Ascending aorta (tissue), 2 donors: ENCODE results near the gene CCDC126. TPM values are rescaled to one million over a fixed set of nuclear protein-coding genes. Genes with fewer than 3 reads are reported as not detected.

Experiments
- DNase-seq, 2 donors: peaks; one replicate each; pipeline ENCODE4 v3.0.0-alpha.2; 2019; ENCODE audit warnings: low spot score in 2 of 2
- H3K27ac ChIP-seq, 2 donors: fragments of 200-600 bp; sonication (generic); one replicate each; pipeline ENCODE4 v1.5.1; 2016 to 2017; ENCODE audit warnings: mild to moderate bottlenecking in 1 of 2
- H3K27me3 ChIP-seq: fragments of 200-600 bp; sonication (generic); one replicate; pipeline ENCODE4 v1.5.1; 2017
- H3K36me3 ChIP-seq, 2 donors: fragments of 200-600 bp; sonication (generic); one replicate each; pipeline ENCODE4 v1.5.1; 2016
- H3K4me1 ChIP-seq, 2 donors: fragments of 200-600 bp; sonication (generic); one replicate each; pipeline ENCODE4 v1.5.1; 2016 to 2017; ENCODE audit warnings: mild to moderate bottlenecking in 1 of 2
- H3K4me3 ChIP-seq, 2 donors: fragments of 200-600 bp; sonication (generic); one replicate each; pipeline ENCODE4 v1.5.1; 2016 to 2017; ENCODE audit warnings: mild to moderate bottlenecking in 1 of 2
- H3K9me3 ChIP-seq, 2 donors: fragments of 200-600 bp; sonication (generic); one replicate each; pipeline ENCODE4 v1.5.1; 2016
- intact Hi-C: fragments of 100-400 bp; cut with DNase I; formaldehyde crosslinking; loops from one replicate; pipeline ENCODE4 v1.15.1; 2023
- total RNA-seq: library from RNA; depleted of rRNA; stranded (reverse); fragments of >200 nt; gene quantifications from one replicate; pipeline ENCODE4 v1.1.0, GENCODE V29; 2016
- TF ChIP-seq, protein P1 (sequence below), 3 experiments: fragments of 200-600 bp in 2 of 3; fragments of 450-650 bp in 1 of 3; sonication (generic) in 2 of 3; IDR thresholded peaks; one replicate each; pipeline ENCODE4 v1.5.1; 2016 to 2019; ENCODE audit warnings: antibody characterized with exemption in 3 of 3, mild to moderate bottlenecking in 1 of 3, moderate library complexity in 1 of 3

CCDC126 gene
- total RNA-seq, 1 donor from 2014 or later: 140 TPM

DNA sequence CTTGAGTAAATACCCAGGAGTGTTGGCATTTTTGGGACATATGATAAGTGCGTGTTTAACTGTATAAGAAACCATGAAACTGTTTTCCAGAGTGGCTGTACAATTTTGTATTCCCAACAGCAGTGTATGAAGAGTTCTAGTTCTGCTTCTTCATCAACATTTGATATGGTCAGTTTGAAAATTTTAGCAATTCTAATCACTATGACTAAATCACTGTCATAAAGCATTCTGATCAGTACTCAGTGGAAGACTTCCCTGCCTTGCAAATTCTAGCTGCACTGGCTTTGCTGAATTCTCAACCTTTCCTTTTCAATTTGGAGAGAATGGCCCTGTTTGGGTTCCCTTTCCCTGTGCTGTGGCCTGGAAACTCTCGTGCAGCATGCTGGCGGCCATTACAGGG is 64.2 kb downstream of the CCDC126 start:
- Histone ChIP-seq H3K36me3 (no peaks in the 10 kb centered on the region), H3K27ac (no peak overlapping the region), H3K27me3 (no peaks in the 10 kb centered on the region), H3K4me3 (no peak overlapping the region), H3K9me3 (peaks cover 0 to 5% of the 10 kb centered on the region in 2 donors), H3K4me1 (no peaks in the 10 kb centered on the region)
- no peak for DNase-seq
- TF ChIP-seq, protein P1, sequence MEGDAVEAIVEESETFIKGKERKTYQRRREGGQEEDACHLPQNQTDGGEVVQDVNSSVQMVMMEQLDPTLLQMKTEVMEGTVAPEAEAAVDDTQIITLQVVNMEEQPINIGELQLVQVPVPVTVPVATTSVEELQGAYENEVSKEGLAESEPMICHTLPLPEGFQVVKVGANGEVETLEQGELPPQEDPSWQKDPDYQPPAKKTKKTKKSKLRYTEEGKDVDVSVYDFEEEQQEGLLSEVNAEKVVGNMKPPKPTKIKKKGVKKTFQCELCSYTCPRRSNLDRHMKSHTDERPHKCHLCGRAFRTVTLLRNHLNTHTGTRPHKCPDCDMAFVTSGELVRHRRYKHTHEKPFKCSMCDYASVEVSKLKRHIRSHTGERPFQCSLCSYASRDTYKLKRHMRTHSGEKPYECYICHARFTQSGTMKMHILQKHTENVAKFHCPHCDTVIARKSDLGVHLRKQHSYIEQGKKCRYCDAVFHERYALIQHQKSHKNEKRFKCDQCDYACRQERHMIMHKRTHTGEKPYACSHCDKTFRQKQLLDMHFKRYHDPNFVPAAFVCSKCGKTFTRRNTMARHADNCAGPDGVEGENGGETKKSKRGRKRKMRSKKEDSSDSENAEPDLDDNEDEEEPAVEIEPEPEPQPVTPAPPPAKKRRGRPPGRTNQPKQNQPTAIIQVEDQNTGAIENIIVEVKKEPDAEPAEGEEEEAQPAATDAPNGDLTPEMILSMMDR (IDR thresholded peaks at IDR 0.05): no peak
- intact Hi-C loops: no loop called here

DNA sequence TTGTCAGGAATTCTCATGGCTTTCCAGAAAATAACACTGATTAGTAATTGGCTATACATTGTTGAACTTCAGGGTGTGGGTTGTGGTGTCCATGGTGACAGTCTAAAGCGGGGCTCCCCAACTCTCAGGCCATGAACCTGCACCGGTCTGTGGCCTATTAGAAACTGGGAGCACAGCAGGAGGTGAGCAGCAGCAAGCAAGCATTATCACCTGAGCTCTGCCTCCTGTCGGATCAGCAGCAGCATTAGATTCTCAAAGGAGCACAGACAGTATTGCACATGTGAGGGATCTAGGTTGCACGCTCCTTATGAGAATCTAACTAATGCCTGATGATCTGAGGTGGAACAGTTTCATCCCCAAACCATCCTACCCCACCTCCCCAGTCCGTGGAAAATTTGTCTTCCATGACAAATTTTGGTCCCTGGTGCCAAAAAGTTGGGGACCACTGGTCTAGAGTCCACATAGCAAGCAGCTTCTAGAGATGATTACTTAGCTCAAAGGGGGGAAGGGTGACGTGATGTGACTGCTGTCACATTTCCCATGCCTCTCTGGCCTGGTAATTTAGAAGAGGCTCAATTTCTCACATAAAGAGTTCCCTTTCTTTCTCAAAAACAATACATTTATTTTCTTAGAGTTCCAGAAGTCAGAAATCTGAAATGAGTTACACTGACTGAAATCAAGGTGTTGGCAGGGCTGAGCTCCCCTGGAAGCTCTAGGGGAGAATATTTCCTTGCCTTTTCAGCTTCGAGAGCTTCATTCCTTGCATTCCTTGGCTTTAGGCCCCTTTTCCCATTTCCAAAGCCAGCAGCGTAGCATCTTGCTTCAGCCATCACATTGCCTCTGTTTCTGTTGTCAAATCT is 65.2 kb downstream of the CCDC126 start:
- TF ChIP-seq, protein P1 (IDR thresholded peaks at IDR 0.05): no peak
- no peaks in the 10 kb centered on the region for H3K27me3 ChIP-seq
- no peak for DNase-seq
- no peaks in the 10 kb centered on the region for H3K36me3 ChIP-seq
- intact Hi-C loops: no loop called here
- H3K4me3 ChIP-seq: no peak overlapping the region
- H3K9me3 ChIP-seq: peaks cover 0 to 5% of the 10 kb centered on the region in 2 donors
- no peaks in the 10 kb centered on the region for H3K4me1 ChIP-seq
- H3K27ac ChIP-seq: no peak overlapping the region

DNA sequence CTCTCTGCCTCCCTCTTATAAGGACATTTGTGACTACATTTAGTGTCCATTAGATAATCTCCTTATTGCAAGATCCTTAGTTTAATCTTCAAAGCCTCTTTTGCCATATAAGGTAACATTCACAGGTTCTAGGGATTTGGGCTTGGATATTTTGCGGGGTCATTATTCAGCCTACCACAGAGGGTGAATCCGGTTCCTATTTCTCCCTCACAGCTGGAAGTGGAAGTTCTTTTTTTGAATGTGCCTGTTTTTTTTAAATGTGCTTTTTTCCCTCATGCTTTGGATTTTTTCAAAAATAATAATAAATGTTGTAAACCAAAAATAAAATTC is 65.8 kb downstream of the CCDC126 start:
- no peak overlapping the region for H3K27ac ChIP-seq
- no peaks in the 10 kb centered on the region for H3K36me3 ChIP-seq
- intact Hi-C loops: no loop called here
- no peaks in the 10 kb centered on the region for H3K27me3 ChIP-seq
- TF ChIP-seq, protein P1 (IDR thresholded peaks at IDR 0.05): no peak
- peaks cover 0 to 5% of the 10 kb centered on the region in 2 donors for H3K9me3 ChIP-seq
- H3K4me3 ChIP-seq: no peak overlapping the region
- DNase-seq: no peak
- H3K4me1 ChIP-seq: no peaks in the 10 kb centered on the region

- no peak overlapping the region for H3K27ac ChIP-seq
- TF ChIP-seq, protein P1 (IDR thresholded peaks at IDR 0.05): no peak
- no peak overlapping the region for H3K4me3 ChIP-seq
- no peaks in the 10 kb centered on the region for H3K27me3 ChIP-seq
- H3K4me1 ChIP-seq: no peaks in the 10 kb centered on the region
- peaks cover 0 to under 1% of the 10 kb centered on the region in 2 donors for H3K9me3 ChIP-seq
- intact Hi-C loops: no loop called here
- DNase-seq: no peak
- H3K36me3 ChIP-seq: no peaks in the 10 kb centered on the region
These were observed 66.9 kb downstream of the CCDC126 start for GRCh38 chr7:23664122-23664521.

DNA sequence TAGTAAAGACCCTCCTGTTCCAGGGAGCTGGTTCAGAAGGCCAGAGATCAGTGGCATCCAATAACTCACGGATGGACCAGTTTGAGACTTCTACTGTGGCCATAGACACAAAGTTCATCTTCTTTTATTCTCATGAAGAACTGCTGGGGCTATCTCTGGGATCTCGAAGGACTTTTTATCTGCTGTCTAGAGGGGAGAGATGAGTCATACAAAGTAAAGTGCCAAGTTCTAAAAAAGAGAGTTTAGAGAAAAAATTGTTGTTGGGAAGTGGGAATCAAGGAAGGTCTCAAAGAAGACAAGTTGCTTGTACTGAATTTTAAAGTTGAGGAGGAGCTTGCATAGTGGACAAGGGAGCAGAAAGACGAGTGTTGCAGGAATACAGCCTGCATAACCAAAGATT is 74.9 kb downstream of the CCDC126 start:
- intact Hi-C loops: no loop called here
- Histone ChIP-seq H3K27ac (no peak overlapping the region), H3K27me3 (no peaks in the 10 kb centered on the region), H3K4me3 (no peak overlapping the region), H3K9me3 (no peaks in the 10 kb centered on the region), H3K4me1 (no peaks in the 10 kb centered on the region), H3K36me3 (no peaks in the 10 kb centered on the region)
- TF ChIP-seq, protein P1 (IDR thresholded peaks at IDR 0.05): no peak
- DNase-seq: no peak
